ENCODE results near the gene DHRS11.

Gene DHRS11

DNA sequence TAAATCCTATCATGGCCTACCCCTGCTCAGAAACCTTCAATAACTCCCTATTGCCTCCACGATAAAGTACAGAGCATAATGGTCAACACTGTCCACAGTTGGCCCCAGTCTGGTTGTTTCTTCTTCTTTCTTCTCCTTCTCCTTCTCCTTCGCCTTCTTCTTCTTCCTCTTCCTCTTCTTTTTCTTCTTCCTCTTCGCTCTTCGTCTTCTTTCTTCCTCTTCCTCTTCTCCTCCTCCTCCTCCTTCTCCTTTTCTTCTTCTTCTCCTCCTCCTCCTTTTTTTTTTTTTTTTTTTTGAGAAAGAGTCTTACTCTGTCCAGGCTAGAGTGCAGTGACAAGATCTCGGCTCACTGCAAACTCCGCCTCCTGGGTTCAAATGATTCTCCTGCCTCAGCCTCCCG is 33.5 kb downstream of the DHRS11 start:
- H3K4me1 ChIP-seq (ENCODE audit: control insufficient read depth, insufficient read depth, low read length): no peaks in the 10 kb centered on the region
- no peaks in the 10 kb centered on the region for H3K27me3 ChIP-seq (ENCODE audit: control insufficient read depth, insufficient read depth, low read length)
- no peak overlapping the region for H3K9ac ChIP-seq (ENCODE audit: low read depth, low read length)
- H3K36me3 ChIP-seq (ENCODE audit: control insufficient read depth, insufficient read depth, low read length): no peaks in the 10 kb centered on the region
- H3K9me3 ChIP-seq (ENCODE audit: control insufficient read depth, insufficient read depth, low read length): no peaks in the 10 kb centered on the region
- H3K4me3 ChIP-seq (ENCODE audit: low read depth, low read length): no peak overlapping the region

DNA sequence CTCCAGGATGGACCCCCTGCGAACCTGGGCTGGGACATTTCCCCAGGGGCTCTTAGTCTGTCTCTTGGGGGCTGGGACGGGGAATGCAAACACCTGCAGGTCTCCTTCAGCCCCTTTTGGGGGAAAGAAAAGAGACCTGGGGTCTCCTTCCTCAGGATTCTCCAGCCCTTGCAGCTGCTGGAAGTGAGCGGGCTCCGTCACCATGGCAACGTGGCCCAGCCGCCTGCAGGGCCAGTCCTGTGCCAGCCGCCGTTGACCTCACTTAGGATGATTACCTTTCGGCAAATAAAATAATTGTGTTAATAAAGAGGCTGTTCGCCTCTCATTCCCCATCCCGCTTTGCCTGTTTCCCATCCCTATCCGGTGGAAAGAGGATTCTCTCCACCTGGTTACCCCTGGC is 35.4 kb downstream of the DHRS11 start:
- Histone ChIP-seq H3K9ac (ENCODE audit: low read depth, low read length) (no peak overlapping the region), H3K9me3 (ENCODE audit: control insufficient read depth, insufficient read depth, low read length) (no peaks in the 10 kb centered on the region), H3K27me3 (ENCODE audit: control insufficient read depth, insufficient read depth, low read length) (peaks cover 15% of the 10 kb centered on the region), H3K36me3 (ENCODE audit: control insufficient read depth, insufficient read depth, low read length) (peaks cover under 1% of the 10 kb centered on the region), H3K4me1 (ENCODE audit: control insufficient read depth, insufficient read depth, low read length) (no peaks in the 10 kb centered on the region), H3K4me3 (ENCODE audit: low read depth, low read length) (no peak overlapping the region)

DNA sequence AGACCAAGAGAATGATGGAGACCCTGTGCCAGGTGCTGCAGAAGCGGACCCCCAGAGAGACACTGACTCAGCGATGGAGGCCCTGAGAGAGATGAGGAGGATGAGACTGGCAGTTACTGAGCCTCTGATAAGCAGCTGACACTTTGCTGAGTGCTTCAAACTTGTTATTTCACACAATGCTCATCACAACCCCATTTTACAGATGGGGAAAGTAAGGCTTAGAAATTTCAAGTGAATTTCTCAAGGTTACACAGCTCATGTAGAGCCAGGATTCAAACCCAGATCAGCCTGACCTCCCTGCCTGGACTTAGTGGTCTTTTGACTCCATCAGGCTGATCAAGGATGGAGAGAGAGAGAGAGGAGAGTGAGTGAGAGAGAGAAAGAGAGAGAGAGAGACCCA is 36.9 kb downstream of the DHRS11 start:
- Histone ChIP-seq H3K27me3 (ENCODE audit: control insufficient read depth, insufficient read depth, low read length) (peaks cover 20% of the 10 kb centered on the region), H3K4me3 (ENCODE audit: low read depth, low read length) (no peak overlapping the region), H3K9ac (ENCODE audit: low read depth, low read length) (no peak overlapping the region), H3K36me3 (ENCODE audit: control insufficient read depth, insufficient read depth, low read length) (peaks cover 2% of the 10 kb centered on the region), H3K4me1 (ENCODE audit: control insufficient read depth, insufficient read depth, low read length) (peaks cover 9% of the 10 kb centered on the region), H3K9me3 (ENCODE audit: control insufficient read depth, insufficient read depth, low read length) (no peaks in the 10 kb centered on the region)

DNA sequence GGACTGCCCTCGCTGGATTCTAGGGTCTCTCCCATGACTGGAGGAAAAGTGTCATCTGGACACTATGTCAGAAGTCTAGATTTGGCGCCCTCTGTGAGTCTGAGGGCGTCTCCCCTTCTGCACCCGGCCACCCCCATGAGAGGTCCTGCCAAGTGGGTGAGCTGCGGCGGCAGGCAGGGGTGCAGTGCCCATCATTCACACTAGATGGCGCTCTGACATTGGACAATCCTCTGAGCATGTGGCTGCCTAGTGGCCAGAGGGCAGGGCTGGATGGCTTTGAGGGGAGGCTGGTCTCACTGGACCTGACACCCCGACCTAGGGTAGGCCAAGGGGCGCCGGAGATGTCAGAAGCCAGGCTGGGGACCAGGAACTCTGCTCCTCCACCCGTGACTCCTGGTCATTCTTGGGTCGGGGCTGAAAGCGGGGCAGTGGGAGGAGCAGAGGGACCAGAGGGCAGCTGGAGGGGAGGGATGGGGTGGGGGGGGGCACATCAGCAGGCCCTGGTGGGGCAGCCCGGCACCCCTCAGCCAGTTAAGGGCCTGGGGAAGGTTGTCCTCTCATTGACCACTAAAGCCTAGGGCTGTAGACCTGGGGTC is 37.7 kb downstream of the DHRS11 start:
- no peak overlapping the region for H3K4me3 ChIP-seq (ENCODE audit: low read depth, low read length)
- peaks cover 24% of the 10 kb centered on the region for H3K27me3 ChIP-seq (ENCODE audit: control insufficient read depth, insufficient read depth, low read length)
- no peak overlapping the region for H3K9ac ChIP-seq (ENCODE audit: low read depth, low read length)
- no peaks in the 10 kb centered on the region for H3K9me3 ChIP-seq (ENCODE audit: control insufficient read depth, insufficient read depth, low read length)
- H3K4me1 ChIP-seq (ENCODE audit: control insufficient read depth, insufficient read depth, low read length): peaks cover 11% of the 10 kb centered on the region
- H3K36me3 ChIP-seq (ENCODE audit: control insufficient read depth, insufficient read depth, low read length): peaks cover 2% of the 10 kb centered on the region

DNA sequence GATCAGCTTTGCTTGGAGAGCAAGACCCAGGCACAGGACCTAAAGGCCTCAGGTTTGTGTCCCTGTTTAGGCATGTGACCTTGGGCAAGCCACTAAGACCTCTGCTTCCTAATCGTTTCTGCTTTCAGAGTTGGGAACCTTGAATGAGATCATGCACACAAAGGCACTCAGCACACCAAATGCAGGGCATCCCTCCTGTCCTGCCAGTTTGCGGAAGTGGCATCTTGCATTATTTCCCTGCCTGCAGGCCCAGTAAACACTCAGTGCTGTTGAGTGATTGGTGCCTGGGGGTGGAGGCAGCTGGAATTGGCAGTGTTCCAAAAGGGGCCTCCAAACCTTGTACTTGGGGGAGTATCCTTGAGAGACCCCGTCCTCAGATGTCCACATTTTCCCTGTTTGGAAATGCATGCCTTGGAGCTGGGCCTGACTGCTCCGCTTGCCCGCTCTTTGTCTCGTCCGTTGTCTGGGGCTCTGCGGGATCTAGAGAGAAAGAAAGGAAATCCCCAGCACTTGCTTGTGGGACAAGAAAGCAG is 38.4 kb downstream of the DHRS11 start:
- peaks cover 2% of the 10 kb centered on the region for H3K36me3 ChIP-seq (ENCODE audit: control insufficient read depth, insufficient read depth, low read length)
- H3K4me1 ChIP-seq (ENCODE audit: control insufficient read depth, insufficient read depth, low read length): peaks cover 11% of the 10 kb centered on the region
- no peak overlapping the region for H3K4me3 ChIP-seq (ENCODE audit: low read depth, low read length)
- H3K9me3 ChIP-seq (ENCODE audit: control insufficient read depth, insufficient read depth, low read length): no peaks in the 10 kb centered on the region
- H3K27me3 ChIP-seq (ENCODE audit: control insufficient read depth, insufficient read depth, low read length): peaks cover 26% of the 10 kb centered on the region
- H3K9ac ChIP-seq (ENCODE audit: low read depth, low read length): no peak overlapping the region

DNA sequence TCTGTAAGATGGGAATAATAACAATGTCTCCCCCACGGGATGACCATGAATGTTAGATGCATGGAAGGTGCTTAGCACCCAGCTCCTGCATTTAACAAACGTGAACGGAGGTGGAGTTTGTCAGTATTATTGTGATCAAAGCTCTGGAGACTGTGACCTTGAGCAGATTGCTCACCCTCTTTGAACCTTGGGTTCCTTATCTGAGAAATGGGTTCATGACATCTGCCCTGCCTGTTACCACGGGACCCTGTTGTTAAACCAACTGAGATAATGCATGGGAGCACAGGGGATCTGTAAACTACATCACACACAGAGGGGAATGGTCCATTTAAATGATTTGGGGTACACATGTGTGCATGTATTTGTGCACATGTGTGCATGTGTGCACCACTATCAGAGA is 39.3 kb downstream of the DHRS11 start:
- Histone ChIP-seq H3K9me3 (ENCODE audit: control insufficient read depth, insufficient read depth, low read length) (no peaks in the 10 kb centered on the region), H3K9ac (ENCODE audit: low read depth, low read length) (no peak overlapping the region), H3K27me3 (ENCODE audit: control insufficient read depth, insufficient read depth, low read length) (peaks cover 29% of the 10 kb centered on the region), H3K4me3 (ENCODE audit: low read depth, low read length) (no peak overlapping the region), H3K4me1 (ENCODE audit: control insufficient read depth, insufficient read depth, low read length) (peaks cover 11% of the 10 kb centered on the region), H3K36me3 (ENCODE audit: control insufficient read depth, insufficient read depth, low read length) (peaks cover 2% of the 10 kb centered on the region)

DNA sequence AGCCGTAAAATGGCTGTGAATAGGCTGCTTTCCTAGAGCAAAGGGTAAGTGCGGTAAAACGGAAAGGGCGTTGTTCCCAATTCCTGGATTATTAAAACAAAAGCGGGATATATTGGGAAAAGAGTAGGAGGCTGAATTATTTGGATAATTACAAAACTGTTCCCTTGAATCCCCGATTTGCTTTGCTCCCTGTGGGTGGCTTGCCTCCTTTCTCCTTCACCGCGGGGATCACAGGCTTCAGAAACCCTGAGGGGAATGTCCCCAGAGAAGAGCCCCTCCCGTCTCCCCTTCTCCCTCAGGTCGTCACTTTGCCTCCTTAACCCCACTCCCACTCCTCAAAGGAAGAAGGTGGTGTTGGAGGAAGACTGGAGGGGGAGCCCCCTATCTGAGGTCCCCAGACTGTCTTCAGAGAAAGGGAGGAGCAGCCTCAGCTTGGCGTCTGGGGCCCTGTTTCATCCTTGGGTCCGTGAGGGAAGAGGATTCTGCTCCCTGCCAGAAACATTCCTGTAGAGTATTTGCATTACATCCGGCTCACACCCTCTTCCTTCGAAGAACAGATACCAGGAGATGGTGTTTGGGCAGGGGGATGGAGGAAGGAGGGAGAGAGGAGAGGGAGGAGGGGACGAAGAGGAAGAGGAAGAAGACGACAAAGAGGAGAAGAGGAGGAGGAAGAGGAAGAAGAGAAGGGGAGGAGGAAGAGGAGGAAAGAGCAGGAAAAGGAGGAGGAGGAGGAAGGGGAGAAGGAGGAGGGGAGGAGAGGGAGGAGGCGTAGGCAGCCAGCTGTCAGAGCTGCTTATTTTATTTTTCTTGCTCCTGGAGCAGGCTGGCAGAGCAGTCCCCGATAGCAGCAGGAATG is 41.5 kb downstream of the DHRS11 start:
- H3K27me3 ChIP-seq (ENCODE audit: control insufficient read depth, insufficient read depth, low read length): peaks cover 37% of the 10 kb centered on the region
- H3K9me3 ChIP-seq (ENCODE audit: control insufficient read depth, insufficient read depth, low read length): no peaks in the 10 kb centered on the region
- H3K9ac ChIP-seq (ENCODE audit: low read depth, low read length): no peak overlapping the region
- H3K36me3 ChIP-seq (ENCODE audit: control insufficient read depth, insufficient read depth, low read length): peaks cover 4% of the 10 kb centered on the region
- H3K4me1 ChIP-seq (ENCODE audit: control insufficient read depth, insufficient read depth, low read length): peaks cover 11% of the 10 kb centered on the region
- H3K4me3 ChIP-seq (ENCODE audit: low read depth, low read length): peak overlapping the region; percentile 33

DNA sequence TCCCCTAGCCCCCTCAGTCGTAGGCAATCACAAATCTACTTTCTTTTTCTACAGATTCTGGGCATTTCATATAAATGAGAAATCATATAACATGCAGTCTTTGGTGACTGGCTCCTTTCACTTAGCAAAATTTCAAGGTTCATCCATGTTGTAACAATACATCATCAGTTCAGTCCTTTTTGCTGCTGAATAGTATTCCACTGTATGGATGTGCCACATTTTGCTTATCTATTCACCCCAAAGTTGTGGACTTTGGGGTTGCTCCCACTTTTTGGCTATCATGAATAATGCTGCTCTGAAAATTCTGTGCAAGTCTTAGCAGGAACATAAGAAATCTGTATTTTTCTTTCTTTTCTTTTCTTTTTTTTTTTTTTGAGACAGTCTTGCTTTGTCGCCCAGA is 48.7 kb downstream of the DHRS11 start:
- Histone ChIP-seq H3K27me3 (ENCODE audit: control insufficient read depth, insufficient read depth, low read length) (peaks cover 64% of the 10 kb centered on the region), H3K9ac (ENCODE audit: low read depth, low read length) (no peak overlapping the region), H3K36me3 (ENCODE audit: control insufficient read depth, insufficient read depth, low read length) (peaks cover 2% of the 10 kb centered on the region), H3K9me3 (ENCODE audit: control insufficient read depth, insufficient read depth, low read length) (no peaks in the 10 kb centered on the region), H3K4me3 (ENCODE audit: low read depth, low read length) (no peak overlapping the region), H3K4me1 (ENCODE audit: control insufficient read depth, insufficient read depth, low read length) (peaks cover 2% of the 10 kb centered on the region)

DNA sequence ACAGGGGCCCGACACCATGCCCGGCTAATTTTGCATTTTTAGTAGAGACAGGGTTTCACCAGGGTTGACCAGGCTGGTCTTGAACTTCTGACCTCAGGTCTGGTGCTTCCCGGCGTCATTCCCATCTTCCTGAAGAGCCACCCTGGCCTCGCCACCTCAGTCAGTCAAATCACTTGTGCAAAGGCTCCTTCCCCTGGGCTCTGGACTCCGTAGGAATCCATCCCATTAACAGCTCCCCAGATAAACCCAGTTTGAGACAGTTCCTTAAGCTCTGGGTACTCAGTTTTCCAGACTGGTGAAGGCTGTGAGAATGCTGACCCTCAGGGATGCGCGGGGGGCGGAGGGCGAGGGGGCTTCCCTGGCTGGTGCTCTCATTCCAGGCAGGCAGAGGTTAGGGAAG is 49.2 kb downstream of the DHRS11 start:
- peak overlapping the region; percentile 65 for H3K4me3 ChIP-seq (ENCODE audit: low read depth, low read length)
- H3K9me3 ChIP-seq (ENCODE audit: control insufficient read depth, insufficient read depth, low read length): no peaks in the 10 kb centered on the region
- H3K36me3 ChIP-seq (ENCODE audit: control insufficient read depth, insufficient read depth, low read length): peaks cover 2% of the 10 kb centered on the region
- peaks cover 2% of the 10 kb centered on the region for H3K4me1 ChIP-seq (ENCODE audit: control insufficient read depth, insufficient read depth, low read length)
- H3K27me3 ChIP-seq (ENCODE audit: control insufficient read depth, insufficient read depth, low read length): peaks cover 64% of the 10 kb centered on the region
- H3K9ac ChIP-seq (ENCODE audit: low read depth, low read length): no peak overlapping the region

DNA sequence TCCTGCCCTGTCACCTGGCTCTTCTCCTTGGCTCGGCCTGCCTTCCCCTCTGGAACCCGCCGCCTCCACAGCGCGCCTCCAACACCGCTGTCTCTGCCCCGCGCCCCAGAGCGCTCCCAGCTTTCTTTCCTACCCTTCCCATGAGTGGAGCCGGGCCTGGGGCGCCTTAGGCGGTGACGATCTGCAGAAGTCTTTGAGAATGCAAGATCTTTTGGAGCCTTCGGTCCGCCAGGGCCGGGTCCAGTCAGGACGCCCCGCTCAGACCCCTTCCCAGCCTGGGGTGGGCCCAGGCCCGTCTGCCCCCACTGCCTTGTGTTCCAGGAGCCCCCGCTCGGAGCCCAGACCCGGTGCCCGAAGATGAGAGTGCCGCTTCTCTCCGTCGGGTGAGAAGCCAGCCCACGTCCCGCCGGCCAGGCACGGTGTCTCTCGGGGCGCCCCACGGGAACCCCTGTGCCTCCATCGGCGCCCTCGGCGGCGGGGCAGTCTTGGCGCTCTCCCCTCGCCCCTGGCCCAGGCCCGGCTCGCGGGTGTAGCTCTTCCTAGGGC is 49.7 kb downstream of the DHRS11 start:
- peaks cover 2% of the 10 kb centered on the region for H3K36me3 ChIP-seq (ENCODE audit: control insufficient read depth, insufficient read depth, low read length)
- H3K4me1 ChIP-seq (ENCODE audit: control insufficient read depth, insufficient read depth, low read length): peaks cover 2% of the 10 kb centered on the region
- H3K27me3 ChIP-seq (ENCODE audit: control insufficient read depth, insufficient read depth, low read length): peaks cover 64% of the 10 kb centered on the region
- H3K4me3 ChIP-seq (ENCODE audit: low read depth, low read length): peak overlapping the region; percentile 65
- no peak overlapping the region for H3K9ac ChIP-seq (ENCODE audit: low read depth, low read length)
- no peaks in the 10 kb centered on the region for H3K9me3 ChIP-seq (ENCODE audit: control insufficient read depth, insufficient read depth, low read length)

DNA sequence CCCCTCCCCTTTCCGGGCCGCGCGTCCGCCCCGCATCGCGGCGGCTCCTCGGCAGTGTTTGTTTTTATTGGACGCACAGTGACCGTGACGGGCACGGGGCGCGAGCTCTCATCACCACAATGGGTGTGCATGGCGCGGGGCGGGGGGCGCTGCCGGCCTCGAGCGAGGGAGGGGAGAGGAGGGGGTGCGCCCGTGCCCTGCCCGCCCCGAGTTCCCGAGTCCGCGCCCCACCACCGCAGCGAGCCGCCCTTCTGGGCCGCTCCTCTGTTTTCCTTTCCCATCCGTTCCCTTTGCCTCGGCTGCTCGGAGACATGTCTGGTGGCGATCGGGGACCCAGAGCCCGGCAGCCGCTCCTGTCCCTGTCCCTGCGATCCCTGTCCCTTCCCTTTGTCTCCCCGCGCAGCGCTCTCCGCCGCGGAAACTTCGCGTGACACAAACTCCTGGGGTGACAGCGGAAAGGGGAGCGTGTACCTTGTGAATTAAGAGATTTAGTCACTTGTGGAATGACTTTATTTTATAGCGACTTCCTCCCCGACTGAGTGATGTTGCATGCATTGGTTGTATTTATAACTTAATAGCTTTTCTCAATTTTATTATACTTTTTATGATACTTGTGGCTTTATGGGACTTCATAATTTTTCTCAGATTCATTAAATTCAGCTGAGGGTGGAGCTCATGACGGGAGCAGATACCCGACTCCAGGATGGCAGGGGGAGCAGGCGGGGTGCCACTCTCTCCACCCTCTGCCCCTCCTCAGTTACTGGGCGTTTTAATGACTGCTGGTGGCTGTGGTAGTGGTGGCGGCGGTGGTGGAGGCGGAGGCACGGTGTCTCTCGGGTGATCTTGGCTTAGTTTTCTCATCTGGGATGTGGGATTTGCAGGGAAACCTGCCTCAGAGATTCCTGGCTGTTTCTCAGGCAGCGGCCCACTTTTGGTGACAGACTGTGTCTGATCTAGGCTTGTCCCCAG is 50.5 kb downstream of the DHRS11 start:
- no peak overlapping the region for H3K9ac ChIP-seq (ENCODE audit: low read depth, low read length)
- H3K4me1 ChIP-seq (ENCODE audit: control insufficient read depth, insufficient read depth, low read length): peaks cover 2% of the 10 kb centered on the region
- peaks cover 64% of the 10 kb centered on the region for H3K27me3 ChIP-seq (ENCODE audit: control insufficient read depth, insufficient read depth, low read length)
- H3K4me3 ChIP-seq (ENCODE audit: low read depth, low read length): peak overlapping the region; percentile 65
- H3K9me3 ChIP-seq (ENCODE audit: control insufficient read depth, insufficient read depth, low read length): no peaks in the 10 kb centered on the region
- peaks cover 2% of the 10 kb centered on the region for H3K36me3 ChIP-seq (ENCODE audit: control insufficient read depth, insufficient read depth, low read length)
